Smooth muscle cell of trachea (primary cell): ENCODE results near the gene SLX4. TPM values are rescaled to one million over a fixed set of nuclear protein-coding genes. Genes with fewer than 3 reads are reported as not detected.

Experiments
- total RNA-seq: library from RNA; depleted of rRNA; stranded (reverse); fragments of >200 nt; gene quantifications from 2 replicates; pipeline ENCODE4 v1.2.1, GENCODE V29; 2014

The SLX4 gene, protein sequence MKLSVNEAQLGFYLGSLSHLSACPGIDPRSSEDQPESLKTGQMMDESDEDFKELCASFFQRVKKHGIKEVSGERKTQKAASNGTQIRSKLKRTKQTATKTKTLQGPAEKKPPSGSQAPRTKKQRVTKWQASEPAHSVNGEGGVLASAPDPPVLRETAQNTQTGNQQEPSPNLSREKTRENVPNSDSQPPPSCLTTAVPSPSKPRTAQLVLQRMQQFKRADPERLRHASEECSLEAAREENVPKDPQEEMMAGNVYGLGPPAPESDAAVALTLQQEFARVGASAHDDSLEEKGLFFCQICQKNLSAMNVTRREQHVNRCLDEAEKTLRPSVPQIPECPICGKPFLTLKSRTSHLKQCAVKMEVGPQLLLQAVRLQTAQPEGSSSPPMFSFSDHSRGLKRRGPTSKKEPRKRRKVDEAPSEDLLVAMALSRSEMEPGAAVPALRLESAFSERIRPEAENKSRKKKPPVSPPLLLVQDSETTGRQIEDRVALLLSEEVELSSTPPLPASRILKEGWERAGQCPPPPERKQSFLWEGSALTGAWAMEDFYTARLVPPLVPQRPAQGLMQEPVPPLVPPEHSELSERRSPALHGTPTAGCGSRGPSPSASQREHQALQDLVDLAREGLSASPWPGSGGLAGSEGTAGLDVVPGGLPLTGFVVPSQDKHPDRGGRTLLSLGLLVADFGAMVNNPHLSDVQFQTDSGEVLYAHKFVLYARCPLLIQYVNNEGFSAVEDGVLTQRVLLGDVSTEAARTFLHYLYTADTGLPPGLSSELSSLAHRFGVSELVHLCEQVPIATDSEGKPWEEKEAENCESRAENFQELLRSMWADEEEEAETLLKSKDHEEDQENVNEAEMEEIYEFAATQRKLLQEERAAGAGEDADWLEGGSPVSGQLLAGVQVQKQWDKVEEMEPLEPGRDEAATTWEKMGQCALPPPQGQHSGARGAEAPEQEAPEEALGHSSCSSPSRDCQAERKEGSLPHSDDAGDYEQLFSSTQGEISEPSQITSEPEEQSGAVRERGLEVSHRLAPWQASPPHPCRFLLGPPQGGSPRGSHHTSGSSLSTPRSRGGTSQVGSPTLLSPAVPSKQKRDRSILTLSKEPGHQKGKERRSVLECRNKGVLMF (N-terminal part only)
- total RNA-seq: 5.8 and 6.7 TPM in 2 replicates

DNA sequence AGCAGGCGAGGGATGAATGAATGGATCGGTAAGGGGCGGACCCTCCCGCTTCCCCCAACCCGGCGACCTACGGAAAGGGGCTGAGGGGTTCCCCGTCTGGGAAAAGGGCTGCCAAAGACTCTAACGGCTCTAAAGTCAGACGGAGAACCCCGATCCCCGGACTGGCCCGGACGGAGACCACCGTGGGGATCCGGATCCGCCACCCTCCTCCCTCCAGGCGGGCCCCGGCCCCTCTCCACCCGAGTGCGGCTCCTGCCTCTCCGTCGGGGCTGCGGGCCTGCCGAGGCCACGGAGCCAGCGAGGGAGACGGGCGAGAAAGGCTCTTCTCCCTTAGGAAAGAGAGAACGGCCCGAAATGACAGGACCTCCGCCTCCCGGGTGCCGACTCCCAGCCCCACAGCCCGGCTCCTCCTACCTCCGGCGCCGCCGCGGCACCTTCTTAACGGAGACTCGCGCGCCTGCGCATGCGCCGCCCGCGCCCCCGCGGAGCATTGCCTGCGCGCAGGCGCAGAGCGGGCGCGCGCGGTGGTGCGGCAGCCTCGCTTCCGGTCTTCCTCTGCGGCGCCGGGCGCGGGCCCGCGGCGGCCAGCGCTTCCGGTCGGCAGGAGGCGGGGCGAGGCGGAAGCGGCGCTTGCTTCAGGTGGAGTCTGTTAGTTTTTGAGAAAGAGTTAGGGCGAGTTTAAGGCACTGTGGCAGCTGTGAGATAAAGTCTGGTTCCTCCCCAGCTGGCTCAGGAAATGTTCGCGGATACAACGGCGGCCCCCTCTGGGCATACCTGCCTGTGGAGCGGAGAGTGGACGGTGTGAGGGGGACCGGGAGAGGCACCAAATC, at the start of gene SLX4:
Gene SLX4 (minus strand): TSS at position 461 of the 830 bp plus-strand sequence. CDS start 2,642 bp downstream, outside the sequence.

DNA sequence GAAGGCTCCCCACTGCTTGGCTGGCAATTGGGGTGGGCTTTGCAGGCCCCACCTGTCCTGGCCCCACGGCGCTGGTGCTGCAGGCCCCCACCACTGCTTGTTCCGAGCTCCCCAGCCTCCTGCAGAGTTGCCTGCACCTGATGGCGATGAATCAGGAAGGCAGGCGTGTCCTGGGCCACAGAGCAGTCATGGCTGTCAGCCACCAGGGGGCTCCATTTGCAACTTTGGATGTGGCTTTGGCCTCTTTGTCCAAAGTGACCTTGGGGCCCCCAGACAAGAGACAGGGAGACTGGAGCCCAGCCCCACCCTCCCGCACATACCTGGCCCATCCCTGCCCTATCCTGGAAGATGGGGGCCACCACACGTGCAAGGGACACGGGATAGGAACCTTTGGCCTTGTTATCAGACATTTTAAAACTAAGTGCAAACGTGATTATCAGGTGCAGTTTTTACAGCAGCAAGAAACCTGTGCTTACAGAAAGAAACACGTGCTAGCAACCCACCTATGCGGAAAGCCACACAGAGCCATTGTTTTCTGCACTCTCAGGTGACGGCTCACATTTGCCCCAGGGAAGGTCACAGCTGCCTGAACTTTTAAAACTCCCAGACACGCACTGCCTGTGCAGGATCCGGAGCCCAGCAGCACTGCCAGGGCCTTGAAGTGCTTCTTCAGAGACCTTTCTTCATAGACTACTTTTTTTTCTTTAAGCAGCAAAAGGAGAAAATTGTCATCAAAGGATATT, 43.0 kb upstream of the SLX4 start, which contains the start of gene DNASE1:
Gene DNASE1 (plus strand): TSS at position 443 of the 743 bp plus-strand sequence. CDS start 683 bp downstream, outside the sequence.

DNA sequence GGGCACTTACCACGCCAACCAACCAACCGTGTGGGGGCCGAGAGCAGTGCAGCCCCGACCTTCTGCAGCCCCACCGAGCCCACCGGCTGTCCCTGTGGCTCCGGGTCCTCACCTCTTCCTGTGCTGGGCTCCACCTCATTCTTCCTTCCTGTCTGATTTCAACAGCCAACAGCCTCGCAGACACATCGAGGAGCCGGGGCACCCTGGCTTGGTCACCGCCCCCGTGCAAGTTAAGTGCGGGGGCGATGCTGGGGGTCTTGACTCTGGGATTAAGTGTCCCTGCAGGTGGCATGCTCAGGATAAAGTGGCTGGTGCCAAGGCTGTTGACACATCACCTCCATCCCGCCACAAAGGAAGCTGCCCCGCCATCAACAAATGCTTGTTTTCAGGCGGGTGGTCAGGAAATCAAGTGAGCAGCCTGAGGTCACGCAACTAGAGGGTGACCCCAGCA, 34.1 kb downstream of the SLX4 start, which contains the start of gene NLRC3:
Gene NLRC3 (minus strand): TSS at position 102 of the 451 bp plus-strand sequence. CDS start 12,367 bp downstream, outside the sequence.

Other genes with a start within 250 kb of the SLX4 start
- 12.2 and 14.1 TPM in 2 replicates for gene ZSCAN32, start 210.6 kb downstream of the SLX4 start, total RNA-seq
- 7.6 and 11.2 TPM in 2 replicates for gene ZNF174, start 210.4 kb downstream of the SLX4 start, total RNA-seq
- 1.3 and 2.0 TPM in 2 replicates for gene ZNF597, start 168.1 kb downstream of the SLX4 start, total RNA-seq
- 15.3 and 23.0 TPM in 2 replicates for gene NAA60, start 167.9 kb downstream of the SLX4 start, total RNA-seq
- not detected in 2 replicates for gene C16orf90, start 116.1 kb downstream of the SLX4 start, total RNA-seq
- 22.7 and 24.0 TPM in 2 replicates for gene CLUAP1, start 110.6 kb downstream of the SLX4 start, total RNA-seq
- gene NLRC3, start 34.2 kb downstream of the SLX4 start, total RNA-seq: 0.15 and 0.17 TPM in 2 replicates
- gene DNASE1, start 43.1 kb upstream of the SLX4 start, total RNA-seq: 17.2 and 27.6 TPM in 2 replicates
- 70.3 and 71.0 TPM in 2 replicates for gene TRAP1, start 105.9 kb upstream of the SLX4 start, total RNA-seq